ENCODE results near the gene MGAT1.
"Not testable (repeated sequence)": the region's sequence is repeated elsewhere in the genome, so short reads cannot be mapped to it uniquely, and the experiment has no call there.

The MGAT1 gene

DNA sequence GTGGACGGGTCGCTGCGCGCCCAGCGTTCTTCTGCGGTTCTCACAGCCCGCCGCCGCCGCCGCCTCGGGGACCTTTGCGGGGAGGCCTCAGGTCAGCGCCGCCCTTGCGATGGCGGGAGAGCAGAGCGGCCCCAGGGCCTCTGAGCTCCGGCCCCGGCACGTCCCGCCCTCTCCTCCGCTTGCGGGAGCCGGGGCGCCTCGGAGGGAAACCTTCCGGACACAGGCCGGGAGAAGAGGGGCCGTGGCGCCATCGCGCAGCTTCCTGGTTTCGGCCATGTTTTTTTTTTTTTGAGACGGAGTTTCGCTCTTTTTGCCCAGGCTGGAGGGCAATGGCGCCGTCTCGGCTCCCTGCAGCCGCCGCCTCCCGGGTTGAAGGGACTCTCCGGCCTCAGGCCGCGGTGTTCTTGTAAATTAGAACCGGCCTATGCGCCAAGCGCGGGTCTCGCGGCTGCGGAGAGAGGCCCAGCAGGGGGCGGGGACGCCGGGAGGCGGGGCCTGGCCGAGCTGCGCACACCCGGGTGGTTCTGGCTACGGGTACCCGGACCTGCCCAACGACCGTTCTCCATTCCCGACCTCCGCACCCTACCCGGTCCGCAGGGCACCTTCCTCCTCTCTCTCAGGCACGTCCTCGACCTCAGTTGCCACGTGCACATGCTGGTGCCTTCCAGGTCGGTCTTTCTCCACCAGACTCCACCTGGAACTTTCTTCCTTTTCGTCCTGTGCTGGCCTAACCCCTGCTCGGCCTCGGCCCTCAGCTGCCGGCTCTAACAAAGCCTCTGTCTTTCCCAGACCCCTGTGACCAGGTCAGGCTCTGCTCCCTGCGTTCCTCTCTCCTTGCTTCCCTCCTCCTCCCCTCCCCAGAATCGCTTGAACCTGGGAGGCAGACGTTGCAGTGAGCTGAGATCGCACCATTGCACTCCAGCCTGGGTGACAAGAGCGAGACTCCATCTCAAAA is 28.8 kb upstream of the MGAT1 start:
- TF ChIP-seq, protein P1, sequence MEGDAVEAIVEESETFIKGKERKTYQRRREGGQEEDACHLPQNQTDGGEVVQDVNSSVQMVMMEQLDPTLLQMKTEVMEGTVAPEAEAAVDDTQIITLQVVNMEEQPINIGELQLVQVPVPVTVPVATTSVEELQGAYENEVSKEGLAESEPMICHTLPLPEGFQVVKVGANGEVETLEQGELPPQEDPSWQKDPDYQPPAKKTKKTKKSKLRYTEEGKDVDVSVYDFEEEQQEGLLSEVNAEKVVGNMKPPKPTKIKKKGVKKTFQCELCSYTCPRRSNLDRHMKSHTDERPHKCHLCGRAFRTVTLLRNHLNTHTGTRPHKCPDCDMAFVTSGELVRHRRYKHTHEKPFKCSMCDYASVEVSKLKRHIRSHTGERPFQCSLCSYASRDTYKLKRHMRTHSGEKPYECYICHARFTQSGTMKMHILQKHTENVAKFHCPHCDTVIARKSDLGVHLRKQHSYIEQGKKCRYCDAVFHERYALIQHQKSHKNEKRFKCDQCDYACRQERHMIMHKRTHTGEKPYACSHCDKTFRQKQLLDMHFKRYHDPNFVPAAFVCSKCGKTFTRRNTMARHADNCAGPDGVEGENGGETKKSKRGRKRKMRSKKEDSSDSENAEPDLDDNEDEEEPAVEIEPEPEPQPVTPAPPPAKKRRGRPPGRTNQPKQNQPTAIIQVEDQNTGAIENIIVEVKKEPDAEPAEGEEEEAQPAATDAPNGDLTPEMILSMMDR (conservative IDR thresholded peaks at IDR 0.05; ENCODE audit: control insufficient read depth, insufficient read depth, low read depth, low read length): no peak
- H3K4me3 ChIP-seq (ENCODE audit: control insufficient read depth, low read depth, low read length): peak overlapping the region; percentile 85
- peak; percentile 65 for DNase-seq (ENCODE audit: low read depth)

DNA sequence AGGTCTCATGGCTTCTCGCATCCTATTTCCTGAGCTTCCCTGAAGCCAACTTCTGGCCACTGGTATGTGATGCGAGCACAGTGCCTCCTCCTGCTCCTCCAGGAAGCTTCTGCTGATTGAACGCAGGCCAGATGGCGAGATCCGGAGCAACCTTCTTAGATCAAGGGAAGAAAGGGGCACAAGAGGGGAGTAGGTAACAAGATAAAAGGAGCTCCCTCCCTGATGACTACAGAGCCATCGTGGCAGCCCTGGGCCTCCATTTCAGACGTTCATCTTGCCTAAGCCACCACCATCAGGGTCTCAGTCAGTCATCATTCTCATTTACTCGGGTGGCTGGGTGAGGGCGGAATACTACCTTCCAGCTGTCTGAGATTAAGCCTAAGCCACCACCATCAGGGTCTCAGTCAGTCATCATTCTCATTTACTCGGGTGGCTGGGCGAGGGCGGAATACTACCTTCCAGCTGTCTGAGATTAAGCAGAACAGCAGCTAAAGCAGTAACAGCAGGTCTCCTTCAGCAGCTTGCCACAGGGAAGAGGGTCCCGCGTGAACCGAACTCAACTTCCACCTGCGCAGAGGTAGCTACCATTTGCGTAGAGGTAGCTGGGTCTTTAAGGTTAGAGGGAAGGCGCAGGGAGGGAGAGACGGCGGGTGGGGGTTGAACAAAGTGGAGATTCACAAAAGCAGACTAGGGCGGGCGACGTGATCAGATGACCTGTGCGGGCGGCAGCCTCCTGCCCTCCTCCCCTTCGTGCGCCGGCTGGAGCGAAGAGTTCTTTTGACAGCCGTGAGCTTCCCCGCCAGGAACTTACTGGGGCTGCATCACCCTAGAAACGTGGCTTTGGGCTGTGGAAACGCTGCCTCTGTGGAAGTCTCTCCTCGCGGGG is 27.9 kb upstream of the MGAT1 start:
- peak; percentile 50 for DNase-seq (ENCODE audit: low read depth)
- TF ChIP-seq, protein P1 (conservative IDR thresholded peaks at IDR 0.05; ENCODE audit: control insufficient read depth, insufficient read depth, low read depth, low read length): no peak
- H3K4me3 ChIP-seq (ENCODE audit: control insufficient read depth, low read depth, low read length): peak overlapping the region; percentile 85

DNA sequence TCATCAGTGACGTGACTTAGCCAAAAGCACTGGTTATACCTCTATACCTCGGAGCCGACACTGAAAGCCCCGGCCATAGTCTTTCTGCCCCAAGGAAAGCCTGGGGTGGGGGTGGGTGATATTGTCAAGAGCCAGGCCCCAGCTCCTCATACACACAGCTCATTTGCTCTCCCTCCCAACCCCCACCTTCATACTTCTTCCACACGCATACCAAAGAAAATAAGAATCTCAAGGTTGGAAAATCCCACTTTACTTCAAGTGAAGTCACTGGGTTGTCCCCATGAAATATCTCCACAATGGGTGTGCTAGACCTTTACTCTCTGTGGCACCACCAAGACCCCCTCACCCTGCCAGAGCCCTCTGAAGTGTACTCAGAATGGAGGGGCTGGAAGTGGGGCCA is 27.1 kb upstream of the MGAT1 start:
- TF ChIP-seq, protein P1 (conservative IDR thresholded peaks at IDR 0.05; ENCODE audit: control insufficient read depth, insufficient read depth, low read depth, low read length): no peak
- H3K4me3 ChIP-seq (ENCODE audit: control insufficient read depth, low read depth, low read length): no peak overlapping the region

DNA sequence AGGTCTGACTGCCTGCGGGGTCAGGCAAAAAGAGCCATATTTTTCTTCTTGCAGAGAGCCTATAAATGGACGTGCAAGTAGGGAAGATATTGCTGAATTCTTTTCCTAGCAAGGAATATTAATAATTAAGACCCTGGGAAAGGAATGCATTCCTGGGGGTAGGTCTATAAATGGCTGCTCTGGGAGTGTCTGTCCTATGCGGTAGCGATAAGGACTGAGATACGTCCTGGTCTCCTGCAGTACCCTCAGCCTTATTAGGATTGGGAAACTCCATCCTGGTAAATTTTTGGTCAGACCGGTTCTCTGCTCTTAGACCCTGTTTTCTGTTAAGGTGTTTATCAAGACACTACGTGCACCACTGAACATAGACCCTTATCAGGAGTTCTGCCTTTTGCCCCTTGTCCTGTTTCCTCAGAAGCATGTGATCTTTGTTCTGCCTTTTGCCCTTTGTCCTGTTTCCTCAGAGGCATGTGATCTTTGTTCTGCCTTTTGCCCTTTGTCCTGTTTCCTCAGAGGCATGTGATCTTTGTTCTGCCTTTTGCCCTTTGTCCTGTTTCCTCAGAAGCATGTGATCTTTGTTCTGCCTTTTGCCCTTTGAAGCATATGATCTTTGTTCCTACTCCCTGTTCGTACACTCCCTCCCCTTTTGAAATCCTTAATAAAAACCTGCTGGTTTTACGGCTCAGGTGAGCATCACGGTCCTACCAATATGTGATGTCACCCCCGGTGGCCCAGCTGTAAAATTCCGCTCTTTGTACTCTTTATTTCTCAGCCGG is 26.3 kb upstream of the MGAT1 start:
- not testable (repeated sequence) for DNase-seq (ENCODE audit: low read depth); H3K4me3 ChIP-seq (ENCODE audit: control insufficient read depth, low read depth, low read length)

More for the DNA sequence above, 27.1 kb upstream of the MGAT1 start:
- DNase-seq (ENCODE audit: low read depth): no peak

DNA sequence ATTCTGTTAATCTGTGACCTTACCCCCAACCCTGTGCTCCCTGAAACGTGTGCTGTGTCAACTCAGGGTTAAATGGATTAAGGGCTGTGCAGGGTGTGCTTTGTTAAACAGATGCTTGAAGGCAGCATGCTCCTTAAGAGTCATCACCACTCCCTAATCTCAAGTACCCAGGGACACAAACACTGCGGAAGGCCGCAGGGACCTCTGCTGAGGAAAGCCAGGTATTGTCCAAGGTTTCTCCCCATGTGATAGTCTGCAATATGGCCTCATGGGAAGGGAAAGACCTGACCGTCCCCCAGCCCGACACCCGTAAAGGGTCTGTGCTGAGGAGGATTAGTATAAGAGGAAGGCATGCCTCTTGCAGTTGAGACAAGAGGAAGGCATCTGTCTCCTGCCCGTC is 24.8 kb upstream of the MGAT1 start:
- DNase-seq (ENCODE audit: low read depth); H3K4me3 ChIP-seq (ENCODE audit: control insufficient read depth, low read depth, low read length): not testable (repeated sequence)

DNA sequence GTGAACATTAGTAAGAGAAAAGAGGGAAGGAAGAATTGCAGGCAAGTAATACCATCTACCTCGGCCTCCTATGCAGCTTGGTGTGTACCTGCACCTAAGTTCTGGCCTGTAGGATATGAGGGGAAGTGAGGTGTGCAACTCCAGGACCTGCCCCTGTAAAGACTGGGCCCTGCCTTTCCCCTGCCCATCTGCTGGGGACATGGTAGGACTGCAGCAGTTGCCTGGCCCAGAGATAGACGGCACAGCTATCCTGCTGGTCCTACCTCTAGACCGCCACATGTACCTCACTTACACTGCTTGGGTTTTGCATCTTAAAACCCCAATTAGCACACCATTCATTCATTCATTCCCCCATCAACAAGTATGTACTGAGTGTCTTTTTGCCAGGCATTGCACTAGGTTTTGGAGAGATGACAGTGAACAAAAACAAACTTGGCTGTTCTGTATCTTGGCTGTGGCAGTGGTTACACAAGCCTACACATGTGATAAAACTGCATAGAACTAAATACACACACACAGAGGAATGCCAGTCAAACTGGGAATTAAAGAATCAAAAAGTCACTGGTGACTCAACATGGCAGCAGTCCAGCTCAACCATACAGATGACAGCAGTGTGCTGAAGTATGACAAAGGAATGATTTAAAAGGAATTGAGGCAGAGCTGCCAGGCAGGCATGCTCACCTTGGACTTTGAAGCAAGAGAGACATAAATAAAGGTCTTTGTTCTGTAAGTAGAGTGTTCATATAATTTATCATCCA is 23.3 kb upstream of the MGAT1 start:
- no peak overlapping the region for H3K4me3 ChIP-seq (ENCODE audit: control insufficient read depth, low read depth, low read length)

More for the DNA sequence above, 23.3 kb upstream of the MGAT1 start:
- DNase-seq (ENCODE audit: low read depth): peak; percentile 81
- TF ChIP-seq, protein P1 (conservative IDR thresholded peaks at IDR 0.05; ENCODE audit: control insufficient read depth, insufficient read depth, low read depth, low read length): no peak
